PFSK-1 (cell line): ENCODE data around the gene RABGEF1.

Experiments used
- FOXP2 ChIP-seq: optimal IDR thresholded peaks from 2 replicates; pipeline ENCODE3; 2011; ENCODE audit warnings: borderline replicate concordance, control low read depth, inconsistent platforms; ENCODE audit not compliant: insufficient read depth; ENCODE audit errors: extremely low read length, extremely low read depth
- POLR2AphosphoS5 ChIP-seq: IDR thresholded peaks from 2 replicates; pipeline ENCODE4 v1.6.1; 2012; ENCODE audit warnings: low read depth, mild to moderate bottlenecking, control low read depth, low read length, moderate library complexity
- REST ChIP-seq, 2 experiments: IDR thresholded peaks; 2 replicates each; pipeline versions ENCODE4 v1.6.1 to v1.8.0; 2011 to 2012; ENCODE audit warnings: low read depth in 2 of 2, low read length in 2 of 2, control low read depth in 1 of 2, inconsistent platforms in 1 of 2, mild to moderate bottlenecking in 1 of 2, moderate library complexity in 1 of 2; ENCODE audit not compliant: insufficient read depth in 1 of 2
- SIN3A ChIP-seq: IDR thresholded peaks from 2 replicates; pipeline ENCODE4 v1.6.1; 2012; ENCODE audit warnings: mild to moderate bottlenecking, low read length, moderate library complexity, borderline replicate concordance; ENCODE audit not compliant: insufficient read depth
- TAF1 ChIP-seq: IDR thresholded peaks from 2 replicates; pipeline ENCODE4 v1.6.1; 2012; ENCODE audit warnings: low read length, control low read depth, borderline replicate concordance; ENCODE audit not compliant: insufficient read depth

The RABGEF1 gene

GRCh38 chr7:66776800-66777442 is 36.4 kb downstream of the RABGEF1 start:
- TF ChIP-seq SIN3A = no peak
- no peak for TF ChIP-seq FOXP2
- TF ChIP-seq POLR2AphosphoS5 = no peak
- TF ChIP-seq TAF1 = no peak
- TF ChIP-seq REST (IDR thresholded peaks at IDR 0.05; ENCODE audit: insufficient read depth in 1 of 2, low read depth in 2 of 2, low read length in 2 of 2) = no peak

- TF ChIP-seq POLR2AphosphoS5 = no peak
- no peak for TF ChIP-seq FOXP2
- TF ChIP-seq REST (IDR thresholded peaks at IDR 0.05; ENCODE audit: insufficient read depth in 1 of 2, low read depth in 2 of 2, low read length in 2 of 2) = no peak
- no peak for TF ChIP-seq SIN3A
- no peak for TF ChIP-seq TAF1
These were observed 37.7 kb downstream of the RABGEF1 start for GRCh38 chr7:66778201-66778600.

GRCh38 chr7:66779669-66780409 is 39.3 kb downstream of the RABGEF1 start:
- TF ChIP-seq FOXP2 (no peak), POLR2AphosphoS5 (no peak), REST (IDR thresholded peaks at IDR 0.05; ENCODE audit: insufficient read depth in 1 of 2, low read depth in 2 of 2, low read length in 2 of 2) (no peak), SIN3A (no peak), TAF1 (no peak)

- TF ChIP-seq TAF1 = no peak
- TF ChIP-seq SIN3A = no peak
- TF ChIP-seq POLR2AphosphoS5 = no peak
- TF ChIP-seq FOXP2 = no peak
- no peak for TF ChIP-seq REST (IDR thresholded peaks at IDR 0.05; ENCODE audit: insufficient read depth in 1 of 2, low read depth in 2 of 2, low read length in 2 of 2)
These were observed 41.0 kb downstream of the RABGEF1 start for GRCh38 chr7:66781408-66782090.
